Ishikawa (cell line): Measurements from ENCODE around the gene TSPAN15.

ENCODE experiments used
- CEBPB ChIP-seq: IDR thresholded peaks from 2 replicates; pipeline ENCODE4 v1.6.1; 2012
- CREB1 ChIP-seq: IDR thresholded peaks from 2 replicates; pipeline ENCODE4 v1.6.1; 2012; ENCODE audit warnings: low read depth
- EGR1 ChIP-seq: IDR thresholded peaks from 2 replicates; pipeline ENCODE4 v1.6.1; 2012
- EP300 ChIP-seq: IDR thresholded peaks from 2 replicates; pipeline ENCODE4 v1.6.1; 2012; ENCODE audit warnings: borderline replicate concordance
- FOXM1 ChIP-seq: IDR thresholded peaks from 2 replicates; pipeline ENCODE4 v1.6.1; 2012; ENCODE audit warnings: low read depth, borderline replicate concordance
- MAX ChIP-seq: IDR thresholded peaks from 2 replicates; pipeline ENCODE4 v1.6.1; 2012
- NFIC ChIP-seq: IDR thresholded peaks from 2 replicates; pipeline ENCODE4 v1.6.1; 2012
- RAD21 ChIP-seq: IDR thresholded peaks from 2 replicates; pipeline ENCODE4 v1.6.1; 2012; ENCODE audit warnings: low read depth
- REST ChIP-seq: IDR thresholded peaks from 2 replicates; pipeline ENCODE4 v1.6.1; 2012; ENCODE audit warnings: low read depth, mild to moderate bottlenecking
- TAF1 ChIP-seq: IDR thresholded peaks from 2 replicates; pipeline ENCODE4 v1.6.1; 2012; ENCODE audit warnings: low read depth, mild to moderate bottlenecking
- TCF12 ChIP-seq: IDR thresholded peaks from 2 replicates; pipeline ENCODE4 v1.6.1; 2012; ENCODE audit warnings: low read depth
- TEAD4 ChIP-seq: IDR thresholded peaks from 2 replicates; pipeline ENCODE4 v1.6.1; 2012
- YY1 ChIP-seq: IDR thresholded peaks from 2 replicates; pipeline ENCODE4 v1.6.1; 2012; ENCODE audit warnings: low read depth
- ZBTB7A ChIP-seq: IDR thresholded peaks from 2 replicates; pipeline ENCODE4 v1.6.1; 2012; ENCODE audit warnings: low read depth
- TF ChIP-seq, protein P1 (sequence below): IDR thresholded peaks from 2 replicates; pipeline ENCODE4 v1.6.1; 2012

TSPAN15 gene

GRCh38 chr10:69446229-69446628 is 5.0 kb upstream of the TSPAN15 start:
- TF ChIP-seq, protein P1, sequence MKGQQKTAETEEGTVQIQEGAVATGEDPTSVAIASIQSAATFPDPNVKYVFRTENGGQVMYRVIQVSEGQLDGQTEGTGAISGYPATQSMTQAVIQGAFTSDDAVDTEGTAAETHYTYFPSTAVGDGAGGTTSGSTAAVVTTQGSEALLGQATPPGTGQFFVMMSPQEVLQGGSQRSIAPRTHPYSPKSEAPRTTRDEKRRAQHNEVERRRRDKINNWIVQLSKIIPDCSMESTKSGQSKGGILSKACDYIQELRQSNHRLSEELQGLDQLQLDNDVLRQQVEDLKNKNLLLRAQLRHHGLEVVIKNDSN = no peak
- no peak for TF ChIP-seq TEAD4
- 0 out of 2 replicates have a peak, but pooled peaks have one; percentile 28 for TF ChIP-seq CEBPB

DNA sequence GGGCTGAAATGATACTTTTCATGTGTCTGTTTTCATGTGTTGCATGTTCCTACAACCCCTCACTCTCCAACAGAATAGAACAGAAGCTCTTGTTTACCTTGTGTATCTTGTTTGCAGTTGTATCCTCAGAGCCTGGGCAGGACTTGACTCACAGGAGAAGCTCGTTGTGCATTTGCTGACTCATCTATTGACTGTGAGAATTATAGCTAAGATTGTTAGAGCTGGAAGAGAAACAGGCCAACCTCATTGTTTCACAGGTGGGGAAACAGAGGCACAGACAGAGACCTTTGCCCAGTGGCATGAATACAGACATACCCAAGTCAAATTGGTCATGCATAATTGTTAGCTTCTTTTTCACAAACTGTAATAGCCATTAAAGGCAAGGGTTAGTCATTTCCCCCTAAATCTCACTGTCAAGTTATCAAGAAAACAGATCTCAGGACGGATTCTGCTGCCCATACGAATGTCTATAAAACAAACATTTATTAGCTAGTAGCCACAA is 4.6 kb upstream of the TSPAN15 start:
- TF ChIP-seq TEAD4 = no peak
- no peak for TF ChIP-seq MAX
- TF ChIP-seq NFIC = no peak
- no peak for TF ChIP-seq CREB1
- TF ChIP-seq CEBPB = no peak
- TF ChIP-seq RAD21 = no peak
- no peak for TF ChIP-seq TAF1
- no peak for TF ChIP-seq FOXM1

- no peak for TF ChIP-seq NFIC
- TF ChIP-seq MAX = no peak
- TF ChIP-seq EGR1 = no peak
- TF ChIP-seq EP300 = no peak
- TF ChIP-seq, protein P1 = no peak
- no peak for TF ChIP-seq YY1
- peak; percentile 46; the same call in 1 of the 2 replicates for TF ChIP-seq RAD21
These were observed 1.4 kb upstream of the TSPAN15 start for GRCh38 chr10:69449841-69450240.

DNA sequence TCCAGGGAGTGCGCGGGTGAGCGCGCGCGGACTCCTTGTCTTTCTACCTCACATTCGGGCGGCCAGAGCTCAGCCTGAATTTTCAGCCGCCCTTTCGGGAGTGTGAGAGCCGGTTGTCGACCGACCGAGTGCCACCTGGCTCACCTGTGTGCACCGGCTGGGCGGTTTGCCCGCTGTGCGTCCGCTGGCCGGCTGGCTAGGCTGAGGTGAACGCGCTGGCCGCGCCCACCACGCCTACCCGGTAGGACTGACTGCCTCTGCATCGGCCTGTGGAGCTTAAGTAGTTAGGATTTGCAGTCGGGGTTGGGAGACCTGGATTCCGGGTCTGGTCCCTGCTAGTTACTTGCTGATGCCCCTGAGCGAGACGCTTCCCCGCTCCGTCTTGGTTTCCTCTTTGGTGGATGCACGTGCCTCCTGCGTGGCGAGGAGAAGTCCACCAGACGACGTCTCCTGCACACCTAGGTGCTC is 553 bp downstream of the TSPAN15 start:
- TF ChIP-seq TCF12 (no peak), EGR1 (no peak), CEBPB (no peak), NFIC (no peak), MAX (peak; percentile 87), RAD21 (no peak)

DNA sequence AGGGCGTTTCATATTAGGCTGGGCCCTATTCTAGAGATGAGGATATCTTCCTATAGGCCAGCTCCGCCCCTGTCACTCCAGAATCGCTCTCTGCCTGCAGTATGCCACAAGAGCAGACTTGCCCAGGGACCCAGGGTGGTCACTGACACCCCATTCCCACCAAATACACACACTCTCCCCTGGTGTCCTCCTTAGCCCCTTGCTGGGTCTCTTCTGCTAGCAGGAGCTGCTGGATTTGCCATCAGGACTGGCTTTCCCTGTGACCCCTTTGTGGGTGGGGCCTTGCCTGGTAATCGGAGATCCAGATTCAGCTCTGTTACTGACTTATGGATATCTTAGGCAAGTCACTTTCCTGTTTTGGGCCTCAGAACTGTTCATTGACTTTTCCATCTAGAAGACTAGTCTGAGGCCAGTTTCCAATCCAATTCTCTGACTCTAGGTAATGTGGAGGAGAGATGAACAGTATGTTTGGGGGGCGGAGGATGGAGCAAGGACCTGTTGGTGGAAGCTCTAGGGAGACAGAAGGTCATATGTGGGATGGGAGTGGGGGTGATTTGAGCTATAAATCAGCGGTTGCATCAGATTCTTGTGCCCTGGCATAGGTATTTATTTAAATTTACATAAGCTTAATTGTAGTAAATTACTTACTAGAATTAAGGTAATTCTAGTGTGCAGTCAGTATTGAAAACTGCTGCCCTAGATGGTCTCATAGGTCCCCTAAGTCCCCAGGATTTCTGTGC is 1.6 kb downstream of the TSPAN15 start:
- TF ChIP-seq FOXM1 (no peak), CREB1 (no peak), TEAD4 (no peak), ZBTB7A (no peak), EP300 (no peak), CEBPB (no peak), NFIC (no peak), RAD21 (no peak), YY1 (no peak), TCF12 (no peak), MAX (no peak), REST (no peak), TAF1 (no peak), EGR1 (no peak)
- TF ChIP-seq, protein P1 = no peak

DNA sequence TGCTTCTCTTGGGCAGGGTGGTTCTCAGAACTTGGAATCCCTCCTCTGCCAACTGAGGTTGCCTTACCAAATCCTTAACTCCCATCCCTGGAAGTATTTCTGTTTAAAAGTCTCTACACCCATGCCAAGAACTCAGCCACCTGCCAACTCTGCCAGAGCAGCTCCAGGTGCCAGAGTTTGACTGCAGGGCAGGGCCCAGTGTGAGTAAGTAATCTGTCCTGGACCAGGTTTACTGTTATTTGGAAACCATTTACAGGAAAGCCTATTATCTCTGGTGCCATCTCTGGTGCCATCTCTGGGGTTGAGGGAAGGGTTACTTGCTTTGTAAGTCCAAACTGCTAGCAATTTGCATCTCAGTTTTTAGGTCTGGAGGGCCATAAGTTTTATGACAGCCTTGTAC is 2.5 kb downstream of the TSPAN15 start:
- TF ChIP-seq NFIC (no peak), CEBPB (no peak), TEAD4 (no peak), EGR1 (no peak), MAX (no peak), FOXM1 (no peak), RAD21 (no peak), YY1 (no peak), ZBTB7A (no peak)
- TF ChIP-seq, protein P1 = no peak
